GM12878 (cell line): ENCODE results near the gene PEAR1. TPM values are rescaled to one million over a fixed set of nuclear protein-coding genes. Genes with fewer than 3 reads are reported as not detected.

ENCODE experiments used
- ATAC-seq: fragments of 200-7000 bp; cut with Tn5 transposase; 3 replicates; pipeline ENCODE4 v1.9.1; 2020; ENCODE audit warnings: mild to moderate bottlenecking, moderate library complexity
- BruUV-seq: library from RNA; stranded (reverse); fragments of 400-500 nt; replicated peaks from 2 replicates; lab custom pipeline; 2021; lab: Mats Ljungman, UMichigan
- CTCF ChIA-PET: fragments of 300-600 bp; sonication (Branson Sonifier 250); formaldehyde crosslinking; extraction: SDS; loops from one replicate; lab custom pipeline; 2021; ENCODE audit warnings: inconsistent platforms; lab: Yijun Ruan, JAX
- POLR2A ChIA-PET: fragments of 350-600 bp; formaldehyde crosslinking; extraction: SDS; loops from one replicate; lab custom pipeline; 2021; ENCODE audit warnings: inconsistent platforms; lab: Charles Lee
- RAD21 ChIA-PET: fragments of 300-600 bp; sonication (Branson Sonifier 250); formaldehyde crosslinking; loops from one replicate; lab custom pipeline; 2023; ENCODE audit warnings: antibody characterized with exemption; ENCODE audit not compliant: unreplicated experiment; lab: Charles Lee
- SMC1A ChIA-PET: fragments of 300-600 bp; sonication (Branson Sonifier 250); formaldehyde crosslinking; loops from one replicate; lab custom pipeline; 2023; ENCODE audit not compliant: unreplicated experiment, uncharacterized antibody; lab: Charles Lee
- DNase-seq: peaks from one replicate; pipeline ENCODE4 v3.0.0-alpha.2; 2011; ENCODE audit warnings: low read depth, low spot score
- FAIRE-seq: peaks from 3 replicates; lab custom pipeline; 2011; peaks lifted over from hg19 to GRCh38; lab: Jason Lieb, UNC
- H2AFZ ChIP-seq: 2 replicates; pipeline ENCODE4 v1.6.0; 2011; ENCODE audit warnings: low read depth, low read length, control low read depth; ENCODE audit not compliant: control insufficient read depth
- H3K27ac ChIP-seq: 2 replicates; pipeline ENCODE4 v1.5.1; 2011; ENCODE audit warnings: control low read depth; ENCODE audit not compliant: control insufficient read depth, insufficient read depth
- H3K27me3 ChIP-seq, 2 experiments: replicated peaks in 1 of 2; 2 replicates each; pipeline versions ENCODE4 v1.6.0 to v1.6.1; 2011; ENCODE audit warnings: low read length in 1 of 2; ENCODE audit not compliant: control insufficient read depth in 2 of 2, insufficient read depth in 2 of 2
- H3K36me3 ChIP-seq, 2 experiments: 2 replicates each; pipeline ENCODE4 v1.5.1; 2011; ENCODE audit warnings: low read length in 1 of 2; ENCODE audit not compliant: control insufficient read depth in 2 of 2, insufficient read depth in 2 of 2
- H3K4me1 ChIP-seq: 2 replicates; pipeline ENCODE4 v1.6.1; 2011; ENCODE audit warnings: mild to moderate bottlenecking, low read length, moderate library complexity, mixed read lengths; ENCODE audit not compliant: control insufficient read depth, insufficient read depth
- H3K4me2 ChIP-seq: 2 replicates; pipeline ENCODE4 v1.6.0; 2011; ENCODE audit warnings: control low read depth; ENCODE audit not compliant: control insufficient read depth, insufficient read depth
- H3K4me3 ChIP-seq: fragments of 200-600 bp; sonication (generic); 2 replicates; pipeline ENCODE4 v1.5.1; 2016
- H3K79me2 ChIP-seq: 2 replicates; pipeline ENCODE4 v1.6.0; 2011; ENCODE audit warnings: low read length; ENCODE audit not compliant: control insufficient read depth, insufficient read depth
- H3K9ac ChIP-seq: 2 replicates; pipeline ENCODE4 v1.8.0; 2011; ENCODE audit warnings: low read length, control low read depth, mixed read lengths; ENCODE audit not compliant: control insufficient read depth, insufficient read depth
- H3K9me3 ChIP-seq: replicated peaks from 3 replicates; pipeline ENCODE4 v1.5.1; 2011; ENCODE audit warnings: mild to moderate bottlenecking, low read length; ENCODE audit not compliant: control insufficient read depth, insufficient read depth
- H4K20me1 ChIP-seq: 2 replicates; pipeline ENCODE4 v1.6.0; 2011; ENCODE audit not compliant: control insufficient read depth, insufficient read depth
- BCL3 ChIP-seq: IDR thresholded peaks from 2 replicates; pipeline ENCODE4 v1.6.1; 2011; ENCODE audit warnings: borderline replicate concordance, low read depth, mild to moderate bottlenecking, moderate library complexity, low read length; ENCODE audit not compliant: insufficient read depth, poor library complexity, severe bottlenecking
- CHD4 ChIP-seq: fragments of 200-600 bp; sonication (generic); IDR thresholded peaks from 2 replicates; pipeline ENCODE4 v1.6.1; 2016; ENCODE audit warnings: mild to moderate bottlenecking
- E2F8 ChIP-seq: fragments of 450-650 bp; IDR thresholded peaks from 2 replicates; pipeline ENCODE4 v1.6.1; 2018; ENCODE audit warnings: mild to moderate bottlenecking, low read depth, moderate library complexity; ENCODE audit not compliant: partially characterized antibody
- IKZF2 ChIP-seq, 2 experiments: fragments of 450-650 bp; IDR thresholded peaks; 2 replicates each; pipeline ENCODE4 v1.6.1; 2017; ENCODE audit warnings: mild to moderate bottlenecking in 2 of 2, moderate library complexity in 2 of 2
- MEF2B ChIP-seq: fragments of 450-650 bp; IDR thresholded peaks from 2 replicates; pipeline ENCODE4 v1.6.1; 2018; ENCODE audit warnings: mild to moderate bottlenecking, moderate library complexity; ENCODE audit not compliant: partially characterized antibody, poor library complexity, severe bottlenecking
- NBN ChIP-seq: fragments of 450-650 bp; IDR thresholded peaks from 2 replicates; pipeline ENCODE4 v1.6.1; 2016
- NFYA ChIP-seq: IDR thresholded peaks from 2 replicates; pipeline ENCODE4 v1.6.1; 2011; ENCODE audit warnings: low read depth, mild to moderate bottlenecking, low read length, improper control_type of control experiment, borderline replicate concordance
- PBX3 ChIP-seq: IDR thresholded peaks from 2 replicates; pipeline ENCODE4 v1.6.1; 2011; ENCODE audit warnings: mild to moderate bottlenecking, low read depth, low read length, moderate library complexity; ENCODE audit not compliant: insufficient replicate concordance
- RUNX3 ChIP-seq: IDR thresholded peaks from 2 replicates; pipeline ENCODE4 v1.6.1; 2012; ENCODE audit warnings: low read length, inconsistent platforms
- SRF ChIP-seq, 2 experiments: IDR thresholded peaks; 2 replicates each; pipeline ENCODE4 v1.6.1; 2011; ENCODE audit warnings: low read depth in 2 of 2, low read length in 2 of 2, mild to moderate bottlenecking in 1 of 2, moderate library complexity in 1 of 2
- TBL1XR1 ChIP-seq: IDR thresholded peaks from 2 replicates; pipeline ENCODE4 v1.6.1; 2012; ENCODE audit warnings: low read depth, low read length, improper control_type of control experiment
- WRNIP1 ChIP-seq: IDR thresholded peaks from 2 replicates; pipeline ENCODE4 v1.6.1; 2011; ENCODE audit warnings: low read depth, low read length, improper control_type of control experiment, borderline replicate concordance
- ZNF622 ChIP-seq: fragments of 450-650 bp; IDR thresholded peaks from 2 replicates; pipeline ENCODE4 v1.6.1; 2017; ENCODE audit warnings: mild to moderate bottlenecking, inconsistent platforms
- WGBS: methylation state at CpG from one replicate; pipeline ENCODE4 v1.1.6; 2016; ENCODE audit warnings: low lambda C conversion rate; ENCODE audit not compliant: insufficient replicate concordance, insufficient coverage; ENCODE audit errors: missing lambda C conversion rate; 5-methylcytosine and 5-hydroxymethylcytosine counted together
- in situ Hi-C: fragments of 300-500 bp; cut with MboI; formaldehyde crosslinking; loops from 9 replicates; pipeline ENCODE4 v1.14.3; 2018; ENCODE audit warnings: mixed read lengths
- intact Hi-C: fragments of 100-400 bp; cut with micrococcal nuclease; formaldehyde crosslinking; loops from one replicate; pipeline ENCODE4 v1.14.2; 2022; ENCODE audit not compliant: unreplicated experiment
- polyA plus RNA-seq, 11 experiments: library from polyadenylated mRNA; depleted of rRNA in 4 of 11; unstranded in 6 of 11; stranded (reverse) in 5 of 11; fragments of >200 nt; fragmentation: Nextera tagmentation in 4 of 11; fragmentation: Illumina TruSeq in 1 of 11; extraction: Ambion mirVana in 4 of 11; extraction: Trizol in 1 of 11; gene quantifications; 1 replicate in 1 of 11; 2 replicates in 10 of 11; pipeline versions ENCODE4 v1.2.1 to v1.2.3, GENCODE V29; 2011 to 2016; ENCODE audit warnings: inconsistent platforms in 2 of 11, missing spikeins in 2 of 11, low read depth in 1 of 11
- total RNA-seq, 4 experiments: library from RNA; depleted of rRNA in 3 of 4; stranded (reverse); fragments of >200 nt in 3 of 4; fragmentation: Illumina TruSeq in 1 of 4; extraction: Trizol in 1 of 4; gene quantifications; 2 replicates each; pipeline versions ENCODE4 v1.2.1 to v1.2.3, GENCODE V29; 2013 to 2021

PEAR1 gene
- total and polyA plus RNA-seq, 10 of the 15 experiments (the other 5 are each of a cell fraction or from before 2014, with no cell fraction given), result not detected

GRCh38 chr1:156908541-156908940, 15.0 kb downstream of the PEAR1 start:
- intact Hi-C loops (no loop called here), in situ Hi-C loops (no loop called here)
- Histone ChIP-seq H2AFZ (no peak overlapping the region), H3K79me2 (no peaks in the 10 kb centered on the region), H3K4me3 (no peak overlapping the region), H3K27ac (no peak overlapping the region), H3K27me3 (peaks cover 0 to 2% of the 10 kb centered on the region in 2 experiments; a peak in 3 of 4 replicates), H3K9ac (no peak overlapping the region), H3K36me3 (no peaks in the 10 kb centered on the region), H4K20me1 (no peaks in the 10 kb centered on the region), H3K9me3 (no peaks in the 10 kb centered on the region), H3K4me1 (no peaks in the 10 kb centered on the region), H3K4me2 (no peak overlapping the region)
- DNase-seq (no peak), ATAC-seq (no peak), FAIRE-seq (no peak)
- ChIA-PET RAD21 (no interaction called here), CTCF (interaction anchor here (1.4 to 4.7 kb wide), 2 partner anchors 165 to 246 kb away, joined by 3 to 47 read pairs; no protein-coding TSS in a partner anchor), POLR2A (no interaction called here), SMC1A (no interaction called here)
- BruUV-seq, result no TSS peak
- WGBS, result 75% methylated on average over 25 of the region's 29 CpGs
- no peak for TF ChIP-seq WRNIP1
- TF ChIP-seq NFYA, result no peak
- TF ChIP-seq E2F8, result no peak
- TF ChIP-seq TBL1XR1, result no peak
- TF ChIP-seq IKZF2 (IDR thresholded peaks at IDR 0.05), result no peak
- TF ChIP-seq BCL3, result no peak
- no peak for TF ChIP-seq ZNF622
- no peak for TF ChIP-seq NBN
- no peak for TF ChIP-seq RUNX3
- no peak for TF ChIP-seq CHD4
- TF ChIP-seq PBX3, result no peak
- TF ChIP-seq MEF2B, result no peak
- TF ChIP-seq SRF (IDR thresholded peaks at IDR 0.05; ENCODE audit: low read depth in 2 of 2, low read length in 2 of 2), result no peak
